ENCODE results near the gene MYL7. TPM values are rescaled to one million over a fixed set of nuclear protein-coding genes. Genes with fewer than 3 reads are reported as not detected.

Gene MYL7
- total RNA-seq, 1 experiment from 2014 or later, result not detected

DNA sequence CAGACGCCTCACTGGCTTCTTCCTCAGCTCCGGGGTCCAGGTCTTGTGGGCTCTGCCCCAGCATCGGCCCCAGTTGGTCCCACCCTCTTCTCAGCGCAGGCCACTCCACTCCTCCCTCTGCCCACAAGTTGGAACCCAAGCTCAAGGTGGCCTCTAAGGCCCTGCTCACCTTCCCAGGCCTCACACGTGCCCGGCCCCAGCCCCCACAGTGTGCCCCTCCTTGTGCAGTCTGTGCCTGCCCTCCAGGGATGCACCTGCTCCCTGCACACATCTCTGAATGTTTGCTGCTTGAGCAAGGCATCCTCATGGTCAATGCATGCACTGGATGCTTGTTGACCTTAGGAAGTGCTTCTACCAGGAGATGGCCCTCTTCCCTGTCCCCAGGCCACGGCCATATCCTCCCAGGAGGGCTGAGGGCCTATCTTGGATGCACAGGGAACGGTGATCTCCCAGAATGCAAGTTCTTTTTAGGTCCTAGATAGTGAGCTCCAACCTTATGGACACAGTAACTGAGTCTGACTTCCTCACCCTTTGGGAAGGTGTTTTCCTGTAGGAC lies 44.7 kb downstream of the MYL7 start:
- CTCF ChIA-PET, result interaction anchor here (0.6 kb wide), 1 partner anchor 115 kb away, joined by 4 read pairs; no protein-coding TSS in a partner anchor
- Histone ChIP-seq H3K27me3 (ENCODE audit: control insufficient read depth, insufficient read depth, low read length) (no peaks in the 10 kb centered on the region), H3K27ac (ENCODE audit: low read length) (no peak overlapping the region), H3K36me3 (ENCODE audit: control insufficient read depth, insufficient read depth, low read length) (no peaks in the 10 kb centered on the region), H3K9me3 (ENCODE audit: control insufficient read depth, insufficient read depth, low read depth, low read length) (no peaks in the 10 kb centered on the region), H3K4me3 (ENCODE audit: low read depth in 2 of 2, low read length in 2 of 2) (no peak overlapping the region), H3K4me1 (ENCODE audit: control insufficient read depth, insufficient read depth, low read length) (peaks cover 15% of the 10 kb centered on the region)
- in situ Hi-C loops (cut with HindIII; ENCODE audit: low pct_unique_long_range_greater_than_20kb, low sequenced_read_pairs) (no loop called here), intact Hi-C loops (cut with micrococcal nuclease; ENCODE audit: unreplicated experiment) (no loop called here)
- TF ChIP-seq, protein P1, sequence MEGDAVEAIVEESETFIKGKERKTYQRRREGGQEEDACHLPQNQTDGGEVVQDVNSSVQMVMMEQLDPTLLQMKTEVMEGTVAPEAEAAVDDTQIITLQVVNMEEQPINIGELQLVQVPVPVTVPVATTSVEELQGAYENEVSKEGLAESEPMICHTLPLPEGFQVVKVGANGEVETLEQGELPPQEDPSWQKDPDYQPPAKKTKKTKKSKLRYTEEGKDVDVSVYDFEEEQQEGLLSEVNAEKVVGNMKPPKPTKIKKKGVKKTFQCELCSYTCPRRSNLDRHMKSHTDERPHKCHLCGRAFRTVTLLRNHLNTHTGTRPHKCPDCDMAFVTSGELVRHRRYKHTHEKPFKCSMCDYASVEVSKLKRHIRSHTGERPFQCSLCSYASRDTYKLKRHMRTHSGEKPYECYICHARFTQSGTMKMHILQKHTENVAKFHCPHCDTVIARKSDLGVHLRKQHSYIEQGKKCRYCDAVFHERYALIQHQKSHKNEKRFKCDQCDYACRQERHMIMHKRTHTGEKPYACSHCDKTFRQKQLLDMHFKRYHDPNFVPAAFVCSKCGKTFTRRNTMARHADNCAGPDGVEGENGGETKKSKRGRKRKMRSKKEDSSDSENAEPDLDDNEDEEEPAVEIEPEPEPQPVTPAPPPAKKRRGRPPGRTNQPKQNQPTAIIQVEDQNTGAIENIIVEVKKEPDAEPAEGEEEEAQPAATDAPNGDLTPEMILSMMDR (IDR thresholded peaks at IDR 0.05), result no peak
- TF ChIP-seq, protein P2, sequence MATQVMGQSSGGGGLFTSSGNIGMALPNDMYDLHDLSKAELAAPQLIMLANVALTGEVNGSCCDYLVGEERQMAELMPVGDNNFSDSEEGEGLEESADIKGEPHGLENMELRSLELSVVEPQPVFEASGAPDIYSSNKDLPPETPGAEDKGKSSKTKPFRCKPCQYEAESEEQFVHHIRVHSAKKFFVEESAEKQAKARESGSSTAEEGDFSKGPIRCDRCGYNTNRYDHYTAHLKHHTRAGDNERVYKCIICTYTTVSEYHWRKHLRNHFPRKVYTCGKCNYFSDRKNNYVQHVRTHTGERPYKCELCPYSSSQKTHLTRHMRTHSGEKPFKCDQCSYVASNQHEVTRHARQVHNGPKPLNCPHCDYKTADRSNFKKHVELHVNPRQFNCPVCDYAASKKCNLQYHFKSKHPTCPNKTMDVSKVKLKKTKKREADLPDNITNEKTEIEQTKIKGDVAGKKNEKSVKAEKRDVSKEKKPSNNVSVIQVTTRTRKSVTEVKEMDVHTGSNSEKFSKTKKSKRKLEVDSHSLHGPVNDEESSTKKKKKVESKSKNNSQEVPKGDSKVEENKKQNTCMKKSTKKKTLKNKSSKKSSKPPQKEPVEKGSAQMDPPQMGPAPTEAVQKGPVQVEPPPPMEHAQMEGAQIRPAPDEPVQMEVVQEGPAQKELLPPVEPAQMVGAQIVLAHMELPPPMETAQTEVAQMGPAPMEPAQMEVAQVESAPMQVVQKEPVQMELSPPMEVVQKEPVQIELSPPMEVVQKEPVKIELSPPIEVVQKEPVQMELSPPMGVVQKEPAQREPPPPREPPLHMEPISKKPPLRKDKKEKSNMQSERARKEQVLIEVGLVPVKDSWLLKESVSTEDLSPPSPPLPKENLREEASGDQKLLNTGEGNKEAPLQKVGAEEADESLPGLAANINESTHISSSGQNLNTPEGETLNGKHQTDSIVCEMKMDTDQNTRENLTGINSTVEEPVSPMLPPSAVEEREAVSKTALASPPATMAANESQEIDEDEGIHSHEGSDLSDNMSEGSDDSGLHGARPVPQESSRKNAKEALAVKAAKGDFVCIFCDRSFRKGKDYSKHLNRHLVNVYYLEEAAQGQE (IDR thresholded peaks at IDR 0.05; ENCODE audit: insufficient read depth in 1 of 2, low read depth in 2 of 2, low read length in 1 of 2), result no peak
- TF ChIP-seq POLR2AphosphoS5 (IDR thresholded peaks at IDR 0.05; ENCODE audit: low read depth, low read length), result no peak
- no peak for TF ChIP-seq SIN3A (IDR thresholded peaks at IDR 0.05; ENCODE audit: borderline replicate concordance, insufficient read depth, low read depth, low read length)
- TF ChIP-seq TCF7L2 (IDR thresholded peaks at IDR 0.05; ENCODE audit: low read depth, low read length), result no peak
- ATAC-seq (no peak), DNase-seq (ENCODE audit: low read depth, low spot score) (no peak)
- POLR2A ChIA-PET, result no interaction called here
- no TSS peak for BruUV-seq (replicated peaks)

DNA sequence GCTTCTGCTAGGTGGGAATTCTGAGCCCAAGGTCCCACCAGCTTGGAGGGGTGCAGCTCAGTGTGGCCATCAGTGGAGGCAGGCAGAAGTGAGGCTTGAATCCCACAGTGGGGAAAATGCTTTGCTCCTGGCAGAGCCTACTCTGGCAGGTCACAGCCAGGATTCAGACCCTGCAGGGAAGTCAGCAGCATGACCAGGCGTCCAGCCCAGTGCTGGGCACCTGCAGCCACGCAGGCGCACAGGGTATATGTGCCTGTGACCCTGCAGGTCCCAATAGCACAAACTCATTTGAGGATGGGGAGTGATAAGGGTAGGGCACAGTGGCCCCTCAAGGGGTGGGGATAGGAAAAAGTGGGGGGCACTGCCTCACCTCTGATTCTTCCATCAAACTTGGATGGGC lies 45.4 kb downstream of the MYL7 start:
- no peak for ATAC-seq
- intact Hi-C loops (cut with micrococcal nuclease; ENCODE audit: unreplicated experiment), result no loop called here
- TF ChIP-seq TCF7L2 (IDR thresholded peaks at IDR 0.05; ENCODE audit: low read depth, low read length) (no peak), SIN3A (IDR thresholded peaks at IDR 0.05; ENCODE audit: borderline replicate concordance, insufficient read depth, low read depth, low read length) (no peak), POLR2AphosphoS5 (IDR thresholded peaks at IDR 0.05; ENCODE audit: low read depth, low read length) (no peak)
- TF ChIP-seq, protein P1 (IDR thresholded peaks at IDR 0.05), result no peak
- TF ChIP-seq, protein P2 (IDR thresholded peaks at IDR 0.05; ENCODE audit: insufficient read depth in 1 of 2, low read depth in 2 of 2, low read length in 1 of 2), result no peak
- Histone ChIP-seq H3K36me3 (ENCODE audit: control insufficient read depth, insufficient read depth, low read length) (no peaks in the 10 kb centered on the region), H3K27me3 (ENCODE audit: control insufficient read depth, insufficient read depth, low read length) (no peaks in the 10 kb centered on the region), H3K27ac (ENCODE audit: low read length) (no peak overlapping the region), H3K4me3 (ENCODE audit: low read depth in 2 of 2, low read length in 2 of 2) (no peak overlapping the region), H3K4me1 (ENCODE audit: control insufficient read depth, insufficient read depth, low read length) (peaks cover 11% of the 10 kb centered on the region), H3K9me3 (ENCODE audit: control insufficient read depth, insufficient read depth, low read depth, low read length) (no peaks in the 10 kb centered on the region)
- DNase-seq (ENCODE audit: low read depth, low spot score), result no peak
- ChIA-PET CTCF (no interaction called here), POLR2A (no interaction called here)
- in situ Hi-C loops (cut with HindIII; ENCODE audit: low pct_unique_long_range_greater_than_20kb, low sequenced_read_pairs), result no loop called here
- no TSS peak for BruUV-seq (replicated peaks)

All from Panc1 (cell line).